Aortic smooth muscle cell (primary cell): ENCODE results near the gene TSR1. TPM values are rescaled to one million over a fixed set of nuclear protein-coding genes. Genes with fewer than 3 reads are reported as not detected.

Source experiments
- total RNA-seq: library from RNA; depleted of rRNA; stranded (reverse); fragments of >200 nt; gene quantifications from 2 replicates; pipeline ENCODE4 v1.2.3, GENCODE V29; 2014

Gene TSR1
- total RNA-seq: 34.6 and 52.3 TPM in 2 replicates

DNA sequence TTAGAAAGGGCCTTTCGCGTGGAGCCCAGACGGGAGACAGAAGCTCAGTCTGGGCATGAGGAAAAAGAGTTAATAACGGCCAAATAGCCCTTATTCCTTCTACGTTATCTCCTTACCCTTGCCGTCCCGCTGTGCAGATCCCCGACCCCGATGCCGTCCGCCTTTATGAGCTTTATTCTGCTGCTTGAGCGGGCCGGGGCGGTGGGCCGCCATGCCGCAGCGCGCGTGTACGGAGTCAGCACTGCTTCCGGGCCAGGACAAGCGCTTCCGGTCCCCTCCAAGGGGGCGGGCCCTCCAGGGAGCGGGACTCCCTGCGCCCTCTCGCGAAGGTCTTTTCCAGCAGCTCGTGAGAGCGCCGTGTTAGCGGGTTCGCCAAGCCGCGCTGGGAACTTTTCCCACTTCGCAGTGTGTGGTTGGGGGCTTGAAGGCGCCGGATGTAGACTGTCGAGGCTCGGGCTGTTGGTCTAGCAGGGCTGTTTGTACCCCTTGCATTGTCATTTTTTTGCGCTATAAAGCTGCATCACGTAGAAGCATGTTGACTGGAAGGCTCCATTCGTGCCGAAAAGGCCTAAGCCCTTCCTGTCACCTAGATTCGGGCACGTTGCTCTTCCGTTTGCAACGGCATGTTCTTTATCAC, at the start of gene TSR1:
TSR1 (minus strand) TSS at position 243 of the 637 bp plus-strand sequence; CDS start at position 213, 30 bp downstream.

DNA sequence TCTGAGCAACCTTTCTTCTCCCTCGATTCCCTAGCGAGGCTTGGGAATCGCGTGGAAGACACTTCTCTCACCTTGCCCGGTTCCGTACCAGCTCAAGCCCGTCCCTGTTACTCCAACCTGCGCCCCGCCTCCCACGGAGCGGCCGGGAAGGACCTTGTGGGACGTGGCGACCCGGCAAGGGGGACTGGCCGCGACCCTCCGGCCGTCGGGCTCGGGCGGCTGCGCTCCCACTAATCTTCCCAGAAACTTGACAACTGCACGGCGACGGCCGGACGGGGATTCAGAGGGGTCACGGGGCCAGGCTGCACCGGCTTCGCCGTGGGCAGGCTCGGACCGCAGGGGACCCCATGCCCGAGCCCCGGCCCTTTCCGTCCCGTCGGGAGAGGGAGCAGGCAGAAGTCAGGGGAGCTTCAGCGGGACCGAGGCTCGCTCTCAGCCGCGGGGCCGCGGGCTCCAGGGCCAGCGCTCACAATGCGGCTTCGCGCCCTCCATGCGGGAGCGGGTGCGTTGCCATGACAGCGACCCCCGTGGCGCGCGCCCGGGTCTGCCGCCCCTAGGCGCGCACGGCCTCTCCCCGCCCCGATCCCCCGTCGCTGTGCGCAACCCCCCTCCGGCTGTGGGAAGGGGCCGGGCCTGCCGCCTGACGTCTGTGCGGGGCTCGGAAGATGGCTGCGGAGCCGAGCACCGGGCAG, 741 bp upstream of the TSR1 start, which contains the start of gene SGSM2:
SGSM2 (plus strand) TSS at position 650 of the 692 bp plus-strand sequence. CDS start 188 bp downstream, outside the sequence.

DNA sequence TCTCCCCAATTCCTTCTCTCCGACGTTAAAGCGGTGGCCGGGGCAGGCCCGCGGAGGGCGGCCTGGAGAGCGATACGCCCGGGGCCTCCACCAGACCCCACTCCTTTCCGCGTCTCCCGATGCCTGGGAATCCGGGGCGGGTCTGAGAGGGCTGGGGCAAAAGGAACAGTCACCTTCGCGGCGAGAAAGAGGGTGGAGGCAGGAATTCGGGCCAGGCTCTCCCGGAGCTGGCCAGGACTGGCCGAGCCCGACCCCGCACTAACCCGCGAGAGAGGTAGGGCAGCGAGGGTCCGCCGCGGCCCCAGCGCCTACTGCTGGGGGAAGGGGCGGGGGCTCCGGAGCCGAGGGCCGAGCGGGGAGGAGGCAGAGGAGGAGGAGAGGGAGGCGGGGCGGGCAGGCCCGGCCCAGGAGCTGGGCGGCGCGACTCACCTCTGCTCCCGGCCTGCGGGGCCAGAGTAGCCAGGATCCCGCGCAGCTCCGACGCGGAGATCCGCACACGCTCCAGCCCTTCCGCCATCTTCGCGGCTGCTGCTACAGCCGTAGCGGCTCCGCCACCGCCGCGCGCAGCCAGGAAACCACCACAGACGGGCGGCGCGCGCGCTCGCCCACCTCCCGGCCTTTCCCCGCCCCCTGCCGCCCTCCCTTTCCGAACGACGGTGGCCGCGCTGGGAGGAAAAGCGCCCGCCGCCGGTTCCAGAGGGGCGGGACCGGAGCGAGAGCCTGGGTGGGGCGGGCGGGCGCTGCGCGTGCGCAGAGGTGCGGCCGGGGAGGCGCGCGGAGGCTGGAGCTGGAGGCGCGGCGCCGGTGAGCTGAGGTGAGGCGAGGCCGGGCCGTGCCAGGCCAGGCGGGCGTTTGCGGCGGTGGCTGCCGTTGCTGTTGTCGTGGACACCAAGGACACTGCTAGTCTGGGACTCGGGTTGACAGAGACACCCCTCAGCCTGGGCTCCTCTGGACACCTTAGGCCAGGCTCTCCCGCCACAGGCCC, 32.8 kb downstream of the TSR1 start, which contains the start of the genes SMG6 and SRR:
SMG6 (minus strand) TSS at position 582 of the 985 bp plus-strand sequence; CDS start at position 517, 65 bp downstream.
SRR (plus strand) TSS at position 747 of the 985 bp plus-strand sequence. CDS start 11,611 bp downstream, outside the sequence.

Other genes with a start within 250 kb of the TSR1 start
- gene SMG6, start 32.7 kb downstream of the TSR1 start, total RNA-seq: 25.6 and 35.4 TPM in 2 replicates
- gene SRR, start 32.5 kb downstream of the TSR1 start, total RNA-seq: 11.7 and 18.4 TPM in 2 replicates
- gene SGSM2, start 1.0 kb upstream of the TSR1 start, total RNA-seq: 32.7 and 35.0 TPM in 2 replicates
- 7.7 and 10.1 TPM in 2 replicates for gene MNT, start 64.6 kb upstream of the TSR1 start, total RNA-seq
- 9.1 and 10.4 TPM in 2 replicates for gene METTL16, start 175.4 kb upstream of the TSR1 start, total RNA-seq